GM21786 (cell line): ENCODE measurements around the gene TAOK2.

Experiments
- ATAC-seq: cut with Tn5 transposase; IDR thresholded peaks from one replicate; pipeline ENCODE4 v1.9.1; 2021; ENCODE audit not compliant: unreplicated experiment

The TAOK2 gene

GRCh38 chr16:29962344-29962994 lies 11.2 kb upstream of the TAOK2 start:
- no peak for ATAC-seq

- ATAC-seq = no peak
Measured at GRCh38 chr16:29963021-29963743, 10.5 kb upstream of the TAOK2 start.

- ATAC-seq = no peak
Measured at GRCh38 chr16:29968205-29968604, 5.5 kb upstream of the TAOK2 start.

- ATAC-seq = no peak
Measured at GRCh38 chr16:29971304-29971703, 2.4 kb upstream of the TAOK2 start.

GRCh38 chr16:29972500-29972899 lies 1.2 kb upstream of the TAOK2 start:
- no peak for ATAC-seq

GRCh38 chr16:29972992-29973383 lies 680 bp upstream of the TAOK2 start:
- ATAC-seq = no peak

- no peak for ATAC-seq
Measured at GRCh38 chr16:29974291-29975133, 844 bp downstream of the TAOK2 start.

- ATAC-seq = no peak
Measured at GRCh38 chr16:29975134-29975538, 1.5 kb downstream of the TAOK2 start.

GRCh38 chr16:29975811-29976511 lies 2.3 kb downstream of the TAOK2 start:
- ATAC-seq = no peak

GRCh38 chr16:29977063-29977825 lies 3.6 kb downstream of the TAOK2 start:
- ATAC-seq = no peak

- ATAC-seq = no peak
Measured at GRCh38 chr16:29978081-29978480, 4.4 kb downstream of the TAOK2 start.

- ATAC-seq = no peak
Measured at GRCh38 chr16:29978564-29979270, 5.0 kb downstream of the TAOK2 start.

- no peak for ATAC-seq
Measured at GRCh38 chr16:29982560-29983419, 9.1 kb downstream of the TAOK2 start.

GRCh38 chr16:29983420-29984136 lies 9.9 kb downstream of the TAOK2 start:
- no peak for ATAC-seq

GRCh38 chr16:29984137-29984763 lies 10.6 kb downstream of the TAOK2 start:
- ATAC-seq = no peak

GRCh38 chr16:29984764-29985147 lies 11.1 kb downstream of the TAOK2 start:
- no peak for ATAC-seq

GRCh38 chr16:29985271-29985811 lies 11.7 kb downstream of the TAOK2 start:
- no peak for ATAC-seq

- ATAC-seq = no peak
Measured at GRCh38 chr16:29986231-29986630, 12.6 kb downstream of the TAOK2 start.
